IMR-90 (cell line): ENCODE data around the gene TTLL9. TPM values are rescaled to one million over a fixed set of nuclear protein-coding genes. Genes with fewer than 3 reads are reported as not detected.

ENCODE experiments used
- ATAC-seq: fragments of 200-7000 bp; cut with Tn5 transposase; 2 replicates; pipeline ENCODE4 v1.9.1; 2020; ENCODE audit warnings: low read depth, mild to moderate bottlenecking, moderate library complexity
- BruUV-seq: library from RNA; stranded (reverse); fragments of 400-500 nt; replicated peaks from 2 replicates; lab custom pipeline; 2021; lab: Mats Ljungman, UMichigan
- CTCF ChIA-PET: fragments of 300-600 bp; formaldehyde crosslinking; extraction: SDS; loops from one replicate; lab custom pipeline; 2021; ENCODE audit warnings: antibody characterized with exemption; lab: Yijun Ruan, JAX
- POLR2A ChIA-PET: fragments of 300-600 bp; sonication (Branson Sonifier 250); formaldehyde crosslinking; loops from one replicate; lab custom pipeline; 2022; ENCODE audit warnings: antibody characterized with exemption; ENCODE audit not compliant: unreplicated experiment; lab: Charles Lee
- DNase-seq: peaks from one replicate; pipeline ENCODE4 v3.0.0; 2013
- H2AFZ ChIP-seq: replicated peaks from 2 replicates; pipeline ENCODE3; 2013; ENCODE audit warnings: low read length, mild to moderate bottlenecking; ENCODE audit not compliant: poor library complexity
- H2AK5ac ChIP-seq: 2 replicates; pipeline ENCODE4 v1.6.1; 2013; ENCODE audit warnings: low read depth, low read length, inconsistent platforms
- H2AK9ac ChIP-seq: replicated peaks from 2 replicates; pipeline ENCODE3; 2013; ENCODE audit warnings: mild to moderate bottlenecking, low read depth, low read length, moderate library complexity; ENCODE audit not compliant: poor library complexity
- H2BK120ac ChIP-seq: 2 replicates; pipeline ENCODE4 v1.6.1; 2013; ENCODE audit warnings: low read depth, low read length, inconsistent platforms
- H2BK15ac ChIP-seq: 3 replicates; pipeline ENCODE4 v1.6.1; 2013; ENCODE audit warnings: low read depth, low read length, inconsistent platforms
- H2BK20ac ChIP-seq: 2 replicates; pipeline ENCODE4 v1.6.1; 2013; ENCODE audit warnings: low read depth, mild to moderate bottlenecking, inconsistent platforms, low read length, moderate library complexity
- H2BK5ac ChIP-seq: 2 replicates; pipeline ENCODE4 v1.6.1; 2013; ENCODE audit warnings: mild to moderate bottlenecking, low read depth, low read length, inconsistent platforms; ENCODE audit not compliant: poor library complexity, severe bottlenecking
- H3K14ac ChIP-seq: replicated peaks from 2 replicates; pipeline ENCODE4 v1.6.1; 2013; ENCODE audit warnings: low read depth, low read length, inconsistent platforms
- H3K18ac ChIP-seq: 2 replicates; pipeline ENCODE4 v1.6.1; 2013; ENCODE audit warnings: low read depth, low read length, control low read depth
- H3K23ac ChIP-seq: 2 replicates; pipeline ENCODE4 v1.6.1; 2013; ENCODE audit warnings: low read depth, low read length, inconsistent platforms
- H3K27ac ChIP-seq: 2 replicates; pipeline ENCODE4 v1.5.1; 2013; ENCODE audit warnings: mild to moderate bottlenecking, control low read depth, low read length; ENCODE audit not compliant: insufficient read depth
- H3K27me3 ChIP-seq: 2 replicates; pipeline ENCODE4 v1.6.1; 2013; ENCODE audit warnings: low read length; ENCODE audit not compliant: control insufficient read depth, insufficient read depth
- H3K36me3 ChIP-seq: 2 replicates; pipeline ENCODE4 v1.6.1; 2013; ENCODE audit warnings: low read length, mixed read lengths; ENCODE audit not compliant: control insufficient read depth, insufficient read depth
- H3K4ac ChIP-seq: 2 replicates; pipeline ENCODE4 v1.6.1; 2013; ENCODE audit warnings: low read depth, low read length, inconsistent platforms
- H3K4me1 ChIP-seq: 2 replicates; pipeline ENCODE4 v1.6.1; 2013; ENCODE audit warnings: low read length, mixed read lengths; ENCODE audit not compliant: control insufficient read depth, insufficient read depth
- H3K4me2 ChIP-seq: 2 replicates; pipeline ENCODE4 v1.6.1; 2013; ENCODE audit warnings: low read depth, mild to moderate bottlenecking, control low read depth, low read length, moderate library complexity
- H3K4me3 ChIP-seq: 2 replicates; pipeline ENCODE4 v1.5.1; 2013; ENCODE audit warnings: low read depth, mild to moderate bottlenecking, control low read depth, low read length, moderate library complexity; ENCODE audit not compliant: insufficient read depth
- H3K56ac ChIP-seq: 2 replicates; pipeline ENCODE4 v1.6.1; 2013; ENCODE audit warnings: low read length, inconsistent platforms; ENCODE audit not compliant: insufficient read depth; ENCODE audit errors: extremely low read depth
- H3K79me1 ChIP-seq, 2 experiments: 2 replicates each; pipeline ENCODE4 v1.6.1; 2013; ENCODE audit warnings: low read length in 2 of 2, inconsistent platforms in 1 of 2, low read depth in 1 of 2
- H3K9ac ChIP-seq: 2 replicates; pipeline ENCODE4 v1.6.1; 2013; ENCODE audit warnings: low read depth, low read length, control low read depth
- H3K9me1 ChIP-seq: 2 replicates; pipeline ENCODE4 v1.6.1; 2013; ENCODE audit warnings: low read length, inconsistent platforms; ENCODE audit not compliant: insufficient read depth
- H3K9me3 ChIP-seq: 2 replicates; pipeline ENCODE4 v1.6.1; 2013; ENCODE audit warnings: low read length; ENCODE audit not compliant: control insufficient read depth, insufficient read depth
- H4K20me1 ChIP-seq: 2 replicates; pipeline ENCODE4 v1.6.1; 2013; ENCODE audit warnings: low read length, inconsistent platforms; ENCODE audit not compliant: insufficient read depth
- H4K5ac ChIP-seq: 2 replicates; pipeline ENCODE4 v1.6.1; 2013; ENCODE audit warnings: mild to moderate bottlenecking, low read depth, low read length, control low read depth
- H4K8ac ChIP-seq, 2 experiments: 2 replicates each; pipeline ENCODE4 v1.6.1; 2013; ENCODE audit warnings: low read depth in 2 of 2, low read length in 2 of 2, control low read depth in 1 of 2, inconsistent platforms in 1 of 2
- H4K91ac ChIP-seq: 2 replicates; pipeline ENCODE4 v1.6.1; 2013; ENCODE audit warnings: low read depth, low read length, inconsistent platforms; ENCODE audit not compliant: insufficient read depth
- BHLHE40 ChIP-seq: fragments of 150-350 bp; IDR thresholded peaks from 2 replicates; pipeline ENCODE4 v1.6.1; 2016; ENCODE audit warnings: mild to moderate bottlenecking, low read depth, low read length
- CEBPB ChIP-seq: IDR thresholded peaks from 2 replicates; pipeline ENCODE4 v1.6.1; 2012; ENCODE audit warnings: low read depth, low read length, improper control_type of control experiment
- CHD1 ChIP-seq: IDR thresholded peaks from 2 replicates; pipeline ENCODE4 v1.6.1; 2012; ENCODE audit warnings: low read depth, low read length, improper control_type of control experiment
- MAFK ChIP-seq: IDR thresholded peaks from 2 replicates; pipeline ENCODE4 v1.6.1; 2012; ENCODE audit warnings: low read depth, low read length, improper control_type of control experiment
- MAZ ChIP-seq: IDR thresholded peaks from 2 replicates; pipeline ENCODE4 v1.6.1; 2012; ENCODE audit warnings: low read depth, mild to moderate bottlenecking, low read length, improper control_type of control experiment, moderate library complexity, borderline replicate concordance
- MXI1 ChIP-seq: IDR thresholded peaks from 2 replicates; pipeline ENCODE4 v1.6.1; 2012; ENCODE audit warnings: low read depth, mild to moderate bottlenecking, low read length, moderate library complexity, borderline replicate concordance
- NFE2L2 ChIP-seq: fragments of 150-350 bp; IDR thresholded peaks from 2 replicates; pipeline ENCODE4 v1.6.1; 2016; ENCODE audit warnings: low read depth, mild to moderate bottlenecking, low read length
- POLR2A ChIP-seq: IDR thresholded peaks from 2 replicates; pipeline ENCODE4 v1.6.1; 2012; ENCODE audit warnings: mild to moderate bottlenecking, low read depth, low read length
- RAD21 ChIP-seq: IDR thresholded peaks from 2 replicates; pipeline ENCODE4 v1.6.1; 2012; ENCODE audit warnings: low read length, improper control_type of control experiment
- RCOR1 ChIP-seq: IDR thresholded peaks from 2 replicates; pipeline ENCODE4 v1.6.1; 2012; ENCODE audit warnings: mild to moderate bottlenecking, low read length, improper control_type of control experiment; ENCODE audit not compliant: insufficient replicate concordance
- RFX5 ChIP-seq: IDR thresholded peaks from 2 replicates; pipeline ENCODE4 v1.8.0; 2012; ENCODE audit warnings: low read depth, mild to moderate bottlenecking, low read length, moderate library complexity
- SMC3 ChIP-seq: fragments of 150-350 bp; IDR thresholded peaks from 2 replicates; pipeline ENCODE4 v1.6.1; 2016; ENCODE audit warnings: low read depth, mild to moderate bottlenecking, antibody characterized with exemption, low read length, moderate library complexity
- WGBS, 2 experiments: methylation state at CpG; one replicate each; pipeline versions ENCODE4 v1.1.5 to v1.1.7; 2013; ENCODE audit warnings: missing lambda C conversion rate in 2 of 2; ENCODE audit not compliant: insufficient read length in 1 of 2; ENCODE audit errors: extremely low coverage in 2 of 2; 5-methylcytosine and 5-hydroxymethylcytosine counted together
- dilution Hi-C: fragments of 300-500 bp; cut with HindIII; formaldehyde crosslinking; loops from one replicate; pipeline ENCODE4 v1.14.3; 2018; ENCODE audit warnings: low sequenced_read_pairs; ENCODE audit not compliant: unreplicated experiment
- in situ Hi-C: fragments of 300-500 bp; cut with MboI; formaldehyde crosslinking; loops from 3 replicates; pipeline ENCODE4 v1.14.3; 2019; ENCODE audit warnings: low sequenced_read_pairs, inconsistent platforms, mixed read lengths
- intact Hi-C: fragments of 100-400 bp; cut with micrococcal nuclease; formaldehyde crosslinking; loops from 2 replicates; pipeline ENCODE4 v1.10.0; 2022
- polyA plus RNA-seq, 3 experiments: library from polyadenylated mRNA; depleted of rRNA; stranded (reverse); fragments of >200 nt; gene quantifications; 2 replicates each; pipeline ENCODE4 v1.2.3, GENCODE V29; 2012; ENCODE audit warnings: low replicate concordance in 1 of 3
- total RNA-seq: library from RNA; depleted of rRNA; stranded (reverse); fragments of >200 nt; gene quantifications from 2 replicates; pipeline ENCODE4 v1.2.3, GENCODE V29; 2012
- TF ChIP-seq, protein P1 (sequence below): conservative IDR thresholded peaks from 2 replicates; pipeline ENCODE4 v1.5.1; 2012; ENCODE audit warnings: mild to moderate bottlenecking, low read depth, low read length, improper control_type of control experiment
- TF ChIP-seq, protein P2 (sequence below): fragments of 150-350 bp; IDR thresholded peaks from 2 replicates; pipeline ENCODE4 v1.6.1; 2017; ENCODE audit warnings: mild to moderate bottlenecking, antibody characterized with exemption, low read length, low read depth
- TF ChIP-seq, protein P3 (sequence below): fragments of 150-350 bp; IDR thresholded peaks from 2 replicates; pipeline ENCODE4 v1.6.1; 2016; ENCODE audit warnings: low read depth, mild to moderate bottlenecking, low read length, moderate library complexity, borderline replicate concordance

The TTLL9 gene
- total and polyA plus RNA-seq, 2 of the 4 experiments (the other 2 are of a cell fraction), result not detected

DNA sequence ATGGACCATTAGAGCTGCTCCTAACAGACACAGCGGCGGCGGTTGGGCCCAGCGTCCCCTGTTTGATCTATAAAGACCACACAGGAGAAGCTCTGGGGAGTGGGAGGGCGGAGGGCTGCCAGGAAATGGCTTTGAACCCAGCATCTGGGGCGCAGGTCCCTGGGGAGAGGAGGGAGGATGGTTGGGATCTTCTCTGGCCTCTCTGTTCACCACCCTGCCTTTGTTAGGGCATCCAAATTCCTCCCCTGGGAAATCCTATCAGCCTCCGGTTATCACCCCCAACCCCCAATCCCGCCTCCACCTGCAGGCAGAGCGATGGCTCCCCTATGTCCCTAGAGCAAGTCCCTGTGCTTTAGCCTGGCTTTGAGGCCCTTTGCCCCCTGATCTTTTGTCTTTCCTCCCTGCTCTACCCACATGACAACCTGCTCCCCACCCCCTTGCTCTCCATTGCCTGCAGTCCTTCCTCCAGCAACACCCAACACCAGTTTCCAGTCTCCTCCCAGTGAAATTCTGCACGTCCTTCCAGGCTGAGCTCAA, 104.6 kb downstream of the TTLL9 start:
- H4K20me1 ChIP-seq, result no peaks in the 10 kb centered on the region
- peaks cover 40% of the 10 kb centered on the region for H3K27me3 ChIP-seq
- H2BK20ac ChIP-seq, result no peak overlapping the region
- no peak overlapping the region for H4K8ac ChIP-seq
- H2BK5ac ChIP-seq, result no peak overlapping the region
- H3K9me3 ChIP-seq, result no peaks in the 10 kb centered on the region
- ChIA-PET POLR2A (no interaction called here), CTCF (interaction anchor here (1.0 kb wide), 1 partner anchor 23 kb away, joined by 3 read pairs; the partner anchor contains the start of gene PDRG1)
- H3K4me3 ChIP-seq, result no peak overlapping the region
- H2AFZ ChIP-seq, result no peak overlapping the region
- H3K27ac ChIP-seq, result no peak overlapping the region
- H3K18ac ChIP-seq, result no peak overlapping the region
- H3K4ac ChIP-seq, result no peak overlapping the region
- H3K14ac ChIP-seq, result no peak overlapping the region
- H2BK120ac ChIP-seq, result no peak overlapping the region
- no peak overlapping the region for H2AK9ac ChIP-seq
- intact Hi-C loops, result no loop called here
- no peaks in the 10 kb centered on the region; the same call in 1 of the 2 replicates for H3K4me1 ChIP-seq
- H3K36me3 ChIP-seq, result no peaks in the 10 kb centered on the region
- TF ChIP-seq RFX5 (no peak), SMC3 (no peak), MXI1 (no peak), CHD1 (no peak), RAD21 (no peak), RCOR1 (no peak), BHLHE40 (no peak), NFE2L2 (no peak), CEBPB (no peak), MAFK (no peak), MAZ (no peak), POLR2A (no peak)
- TF ChIP-seq, protein P1, sequence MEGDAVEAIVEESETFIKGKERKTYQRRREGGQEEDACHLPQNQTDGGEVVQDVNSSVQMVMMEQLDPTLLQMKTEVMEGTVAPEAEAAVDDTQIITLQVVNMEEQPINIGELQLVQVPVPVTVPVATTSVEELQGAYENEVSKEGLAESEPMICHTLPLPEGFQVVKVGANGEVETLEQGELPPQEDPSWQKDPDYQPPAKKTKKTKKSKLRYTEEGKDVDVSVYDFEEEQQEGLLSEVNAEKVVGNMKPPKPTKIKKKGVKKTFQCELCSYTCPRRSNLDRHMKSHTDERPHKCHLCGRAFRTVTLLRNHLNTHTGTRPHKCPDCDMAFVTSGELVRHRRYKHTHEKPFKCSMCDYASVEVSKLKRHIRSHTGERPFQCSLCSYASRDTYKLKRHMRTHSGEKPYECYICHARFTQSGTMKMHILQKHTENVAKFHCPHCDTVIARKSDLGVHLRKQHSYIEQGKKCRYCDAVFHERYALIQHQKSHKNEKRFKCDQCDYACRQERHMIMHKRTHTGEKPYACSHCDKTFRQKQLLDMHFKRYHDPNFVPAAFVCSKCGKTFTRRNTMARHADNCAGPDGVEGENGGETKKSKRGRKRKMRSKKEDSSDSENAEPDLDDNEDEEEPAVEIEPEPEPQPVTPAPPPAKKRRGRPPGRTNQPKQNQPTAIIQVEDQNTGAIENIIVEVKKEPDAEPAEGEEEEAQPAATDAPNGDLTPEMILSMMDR, result no peak
- TF ChIP-seq, protein P2, sequence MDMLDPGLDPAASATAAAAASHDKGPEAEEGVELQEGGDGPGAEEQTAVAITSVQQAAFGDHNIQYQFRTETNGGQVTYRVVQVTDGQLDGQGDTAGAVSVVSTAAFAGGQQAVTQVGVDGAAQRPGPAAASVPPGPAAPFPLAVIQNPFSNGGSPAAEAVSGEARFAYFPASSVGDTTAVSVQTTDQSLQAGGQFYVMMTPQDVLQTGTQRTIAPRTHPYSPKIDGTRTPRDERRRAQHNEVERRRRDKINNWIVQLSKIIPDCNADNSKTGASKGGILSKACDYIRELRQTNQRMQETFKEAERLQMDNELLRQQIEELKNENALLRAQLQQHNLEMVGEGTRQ, result no peak
- TF ChIP-seq, protein P3, sequence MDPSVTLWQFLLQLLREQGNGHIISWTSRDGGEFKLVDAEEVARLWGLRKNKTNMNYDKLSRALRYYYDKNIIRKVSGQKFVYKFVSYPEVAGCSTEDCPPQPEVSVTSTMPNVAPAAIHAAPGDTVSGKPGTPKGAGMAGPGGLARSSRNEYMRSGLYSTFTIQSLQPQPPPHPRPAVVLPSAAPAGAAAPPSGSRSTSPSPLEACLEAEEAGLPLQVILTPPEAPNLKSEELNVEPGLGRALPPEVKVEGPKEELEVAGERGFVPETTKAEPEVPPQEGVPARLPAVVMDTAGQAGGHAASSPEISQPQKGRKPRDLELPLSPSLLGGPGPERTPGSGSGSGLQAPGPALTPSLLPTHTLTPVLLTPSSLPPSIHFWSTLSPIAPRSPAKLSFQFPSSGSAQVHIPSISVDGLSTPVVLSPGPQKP, result no peak
- BruUV-seq, result no TSS peak
- ATAC-seq (no peak), DNase-seq (no peak)
- no peak overlapping the region for H3K56ac ChIP-seq
- no peaks in the 10 kb centered on the region for H3K9me1 ChIP-seq
- H2AK5ac ChIP-seq, result no peak overlapping the region
- H2BK15ac ChIP-seq, result no peak overlapping the region
- in situ Hi-C loops, result no loop called here
- H3K9ac ChIP-seq, result no peak overlapping the region
- no peaks in the 10 kb centered on the region for H3K79me1 ChIP-seq
- H3K23ac ChIP-seq, result no peak overlapping the region
- H3K4me2 ChIP-seq, result no peak overlapping the region
- H4K91ac ChIP-seq, result no peak overlapping the region
- whole genome bisulfite sequencing, 2 experiments, result 0% methylated on average over 3 of the region's 10 CpGs; no CpG with 5 or more reads in 1 of the 2 experiments
- dilution Hi-C loops, result no loop called here
- H4K5ac ChIP-seq, result no peak overlapping the region
